Measurements from ENCODE around the gene IL17RB.

IL17RB gene

GRCh38 chr3:53817211-53817610 lies 29.2 kb upstream of the IL17RB start:
- TF ChIP-seq TEAD4 (IDR thresholded peaks at IDR 0.05) (no peak), TCF12 (IDR thresholded peaks at IDR 0.05; ENCODE audit: low read depth) (no peak), YY1 (IDR thresholded peaks at IDR 0.05; ENCODE audit: low read depth) (no peak), RAD21 (IDR thresholded peaks at IDR 0.05; ENCODE audit: low read depth) (no peak)

GRCh38 chr3:53817809-53818208 lies 28.6 kb upstream of the IL17RB start:
- TF ChIP-seq RAD21 (IDR thresholded peaks at IDR 0.05; ENCODE audit: low read depth) (no peak), TEAD4 (IDR thresholded peaks at IDR 0.05) (no peak), CEBPB (IDR thresholded peaks at IDR 0.05) (no peak), CREB1 (IDR thresholded peaks at IDR 0.05; ENCODE audit: low read depth) (no peak), USF1 (IDR thresholded peaks at IDR 0.05) (no peak), FOXM1 (IDR thresholded peaks at IDR 0.05; ENCODE audit: borderline replicate concordance, low read depth) (no peak), NFIC (IDR thresholded peaks at IDR 0.05) (no peak), TAF1 (IDR thresholded peaks at IDR 0.05; ENCODE audit: low read depth) (no peak), EGR1 (IDR thresholded peaks at IDR 0.05) (no peak)

DNA sequence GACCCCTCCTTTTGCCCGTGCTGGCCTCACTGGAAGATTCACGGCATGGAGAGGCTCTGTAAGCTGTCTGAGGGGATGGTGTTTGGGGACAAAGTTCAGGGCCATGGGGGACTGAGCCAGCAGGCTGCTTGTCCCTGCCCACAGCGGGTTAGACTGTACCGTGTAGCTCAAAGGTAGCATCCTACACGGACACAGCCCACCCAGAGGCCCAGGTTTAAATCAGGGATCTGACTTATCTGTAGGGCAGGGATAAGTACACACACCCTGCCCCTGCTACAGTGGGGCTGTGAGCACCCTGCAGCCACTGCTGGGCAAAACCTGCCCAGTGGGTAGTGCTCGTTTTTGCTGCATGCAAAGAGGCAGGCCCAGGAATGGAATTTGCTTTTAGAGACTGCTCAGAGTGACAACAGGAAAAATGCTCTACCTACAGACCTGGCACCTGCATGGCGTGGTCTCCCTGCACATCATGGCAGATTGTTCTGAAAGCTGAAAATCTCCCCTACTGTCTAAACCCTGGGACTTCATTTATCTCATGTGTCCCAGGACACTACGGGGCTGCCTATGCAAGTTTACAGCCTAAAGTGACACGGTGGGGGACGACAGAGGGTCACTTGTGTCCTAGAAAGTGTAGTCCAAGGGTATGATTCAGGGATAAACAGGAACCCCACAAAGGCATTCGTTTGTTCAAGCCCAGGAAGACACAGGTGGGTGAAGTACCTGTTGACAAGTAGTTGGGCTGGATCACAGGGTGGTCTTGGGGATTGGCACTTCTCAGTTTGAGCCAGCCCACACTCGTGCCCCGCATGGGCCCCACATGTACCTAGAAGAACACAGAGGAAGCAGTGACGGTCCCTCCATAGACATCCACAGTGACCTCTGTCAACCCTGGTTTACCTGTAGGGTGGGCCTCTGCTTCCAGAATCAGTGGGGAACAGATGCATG lies 27.9 kb upstream of the IL17RB start:
- TF ChIP-seq, protein P1, sequence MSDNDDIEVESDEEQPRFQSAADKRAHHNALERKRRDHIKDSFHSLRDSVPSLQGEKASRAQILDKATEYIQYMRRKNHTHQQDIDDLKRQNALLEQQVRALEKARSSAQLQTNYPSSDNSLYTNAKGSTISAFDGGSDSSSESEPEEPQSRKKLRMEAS (IDR thresholded peaks at IDR 0.05) = no peak
- TF ChIP-seq YY1 (IDR thresholded peaks at IDR 0.05; ENCODE audit: low read depth) (no peak), RAD21 (IDR thresholded peaks at IDR 0.05; ENCODE audit: low read depth) (no peak), TEAD4 (IDR thresholded peaks at IDR 0.05) (no peak), NFIC (IDR thresholded peaks at IDR 0.05) (no peak), EP300 (IDR thresholded peaks at IDR 0.05; ENCODE audit: borderline replicate concordance) (no peak), USF1 (IDR thresholded peaks at IDR 0.05) (no peak), TCF12 (IDR thresholded peaks at IDR 0.05; ENCODE audit: low read depth) (no peak), EGR1 (IDR thresholded peaks at IDR 0.05) (no peak), TAF1 (IDR thresholded peaks at IDR 0.05; ENCODE audit: low read depth) (no peak)
- TF ChIP-seq, protein P2, sequence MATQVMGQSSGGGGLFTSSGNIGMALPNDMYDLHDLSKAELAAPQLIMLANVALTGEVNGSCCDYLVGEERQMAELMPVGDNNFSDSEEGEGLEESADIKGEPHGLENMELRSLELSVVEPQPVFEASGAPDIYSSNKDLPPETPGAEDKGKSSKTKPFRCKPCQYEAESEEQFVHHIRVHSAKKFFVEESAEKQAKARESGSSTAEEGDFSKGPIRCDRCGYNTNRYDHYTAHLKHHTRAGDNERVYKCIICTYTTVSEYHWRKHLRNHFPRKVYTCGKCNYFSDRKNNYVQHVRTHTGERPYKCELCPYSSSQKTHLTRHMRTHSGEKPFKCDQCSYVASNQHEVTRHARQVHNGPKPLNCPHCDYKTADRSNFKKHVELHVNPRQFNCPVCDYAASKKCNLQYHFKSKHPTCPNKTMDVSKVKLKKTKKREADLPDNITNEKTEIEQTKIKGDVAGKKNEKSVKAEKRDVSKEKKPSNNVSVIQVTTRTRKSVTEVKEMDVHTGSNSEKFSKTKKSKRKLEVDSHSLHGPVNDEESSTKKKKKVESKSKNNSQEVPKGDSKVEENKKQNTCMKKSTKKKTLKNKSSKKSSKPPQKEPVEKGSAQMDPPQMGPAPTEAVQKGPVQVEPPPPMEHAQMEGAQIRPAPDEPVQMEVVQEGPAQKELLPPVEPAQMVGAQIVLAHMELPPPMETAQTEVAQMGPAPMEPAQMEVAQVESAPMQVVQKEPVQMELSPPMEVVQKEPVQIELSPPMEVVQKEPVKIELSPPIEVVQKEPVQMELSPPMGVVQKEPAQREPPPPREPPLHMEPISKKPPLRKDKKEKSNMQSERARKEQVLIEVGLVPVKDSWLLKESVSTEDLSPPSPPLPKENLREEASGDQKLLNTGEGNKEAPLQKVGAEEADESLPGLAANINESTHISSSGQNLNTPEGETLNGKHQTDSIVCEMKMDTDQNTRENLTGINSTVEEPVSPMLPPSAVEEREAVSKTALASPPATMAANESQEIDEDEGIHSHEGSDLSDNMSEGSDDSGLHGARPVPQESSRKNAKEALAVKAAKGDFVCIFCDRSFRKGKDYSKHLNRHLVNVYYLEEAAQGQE (IDR thresholded peaks at IDR 0.05; ENCODE audit: low read depth) = no peak

DNA sequence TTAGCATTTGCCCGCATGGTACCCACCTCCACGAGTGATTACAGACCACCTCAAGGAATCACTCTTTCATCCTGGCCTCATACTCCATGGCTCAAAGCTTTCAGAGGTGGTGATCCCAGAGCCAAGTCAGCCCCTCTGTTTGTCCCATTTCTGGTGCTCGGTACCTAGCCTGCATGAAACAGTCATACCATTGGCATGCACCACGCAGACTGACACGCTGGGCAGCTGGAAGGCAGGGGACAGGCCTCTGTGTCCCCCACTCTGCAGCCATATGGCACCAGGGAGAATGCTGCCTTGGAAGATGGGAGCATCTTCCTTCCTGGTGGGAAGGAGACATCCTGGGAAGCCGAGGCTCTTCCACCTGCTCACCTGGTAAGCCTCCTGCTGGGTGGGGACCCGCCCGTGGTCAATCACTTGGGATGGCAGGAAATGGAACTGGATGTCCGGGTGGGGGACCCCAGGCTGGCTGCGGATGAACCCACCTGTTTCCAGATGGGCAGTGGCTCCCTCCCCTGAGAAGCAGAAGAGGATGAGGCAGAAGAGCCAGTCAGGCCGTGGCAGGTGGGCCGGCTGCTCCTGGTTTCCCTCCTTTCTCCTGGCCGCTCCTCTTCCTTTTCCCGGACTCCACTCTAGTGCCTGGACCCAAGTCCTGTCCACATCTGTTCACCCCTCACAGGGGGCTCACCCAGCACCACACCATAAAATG lies 27.1 kb upstream of the IL17RB start:
- TF ChIP-seq EP300 (IDR thresholded peaks at IDR 0.05; ENCODE audit: borderline replicate concordance) (no peak), TCF12 (IDR thresholded peaks at IDR 0.05; ENCODE audit: low read depth) (no peak), YY1 (IDR thresholded peaks at IDR 0.05; ENCODE audit: low read depth) (no peak), FOXM1 (IDR thresholded peaks at IDR 0.05; ENCODE audit: borderline replicate concordance, low read depth) (no peak), TEAD4 (IDR thresholded peaks at IDR 0.05) (no peak), ZBTB7A (IDR thresholded peaks at IDR 0.05; ENCODE audit: low read depth) (no peak), USF1 (IDR thresholded peaks at IDR 0.05) (no peak), NFIC (IDR thresholded peaks at IDR 0.05) (no peak), EGR1 (IDR thresholded peaks at IDR 0.05) (no peak), CREB1 (IDR thresholded peaks at IDR 0.05; ENCODE audit: low read depth) (no peak), RAD21 (IDR thresholded peaks at IDR 0.05; ENCODE audit: low read depth) (no peak), TAF1 (IDR thresholded peaks at IDR 0.05; ENCODE audit: low read depth) (no peak), CEBPB (IDR thresholded peaks at IDR 0.05) (no peak)
- TF ChIP-seq, protein P2 (IDR thresholded peaks at IDR 0.05; ENCODE audit: low read depth) = no peak
- TF ChIP-seq, protein P1 (IDR thresholded peaks at IDR 0.05) = no peak

- TF ChIP-seq USF1 (IDR thresholded peaks at IDR 0.05) = no peak
- TF ChIP-seq RAD21 (IDR thresholded peaks at IDR 0.05; ENCODE audit: low read depth) = no peak
- no peak for TF ChIP-seq TAF1 (IDR thresholded peaks at IDR 0.05; ENCODE audit: low read depth)
- no peak for TF ChIP-seq TEAD4 (IDR thresholded peaks at IDR 0.05)
- TF ChIP-seq, protein P2 (IDR thresholded peaks at IDR 0.05; ENCODE audit: low read depth) = no peak
- no peak for TF ChIP-seq ZBTB7A (IDR thresholded peaks at IDR 0.05; ENCODE audit: low read depth)
- no peak for TF ChIP-seq TCF12 (IDR thresholded peaks at IDR 0.05; ENCODE audit: low read depth)
- TF ChIP-seq EP300 (IDR thresholded peaks at IDR 0.05; ENCODE audit: borderline replicate concordance) = no peak
Measured at GRCh38 chr3:53820084-53820483, 26.3 kb upstream of the IL17RB start.

Data from Ishikawa (cell line).